ENCODE measurements around the gene IFFO2.

- TF ChIP-seq, protein P1, sequence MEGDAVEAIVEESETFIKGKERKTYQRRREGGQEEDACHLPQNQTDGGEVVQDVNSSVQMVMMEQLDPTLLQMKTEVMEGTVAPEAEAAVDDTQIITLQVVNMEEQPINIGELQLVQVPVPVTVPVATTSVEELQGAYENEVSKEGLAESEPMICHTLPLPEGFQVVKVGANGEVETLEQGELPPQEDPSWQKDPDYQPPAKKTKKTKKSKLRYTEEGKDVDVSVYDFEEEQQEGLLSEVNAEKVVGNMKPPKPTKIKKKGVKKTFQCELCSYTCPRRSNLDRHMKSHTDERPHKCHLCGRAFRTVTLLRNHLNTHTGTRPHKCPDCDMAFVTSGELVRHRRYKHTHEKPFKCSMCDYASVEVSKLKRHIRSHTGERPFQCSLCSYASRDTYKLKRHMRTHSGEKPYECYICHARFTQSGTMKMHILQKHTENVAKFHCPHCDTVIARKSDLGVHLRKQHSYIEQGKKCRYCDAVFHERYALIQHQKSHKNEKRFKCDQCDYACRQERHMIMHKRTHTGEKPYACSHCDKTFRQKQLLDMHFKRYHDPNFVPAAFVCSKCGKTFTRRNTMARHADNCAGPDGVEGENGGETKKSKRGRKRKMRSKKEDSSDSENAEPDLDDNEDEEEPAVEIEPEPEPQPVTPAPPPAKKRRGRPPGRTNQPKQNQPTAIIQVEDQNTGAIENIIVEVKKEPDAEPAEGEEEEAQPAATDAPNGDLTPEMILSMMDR (IDR thresholded peaks at IDR 0.05), result no peak
- TF ChIP-seq POLR2A (IDR thresholded peaks at IDR 0.05) (no peak), POLR2AphosphoS5 (IDR thresholded peaks at IDR 0.05) (no peak), EP300 (IDR thresholded peaks at IDR 0.05) (no peak)
Measured at GRCh38 chr1:18869847-18870594, 86.5 kb downstream of the IFFO2 start.
